MV-4-11 (cell line): ENCODE results near the gene RPAP3.

Experiments used
- DNase-seq: peaks from one replicate; lab custom pipeline; 2025; lab: John Stamatoyannopoulos, UW

Gene RPAP3

GRCh38 chr12:47721431-47721973 is 15.7 kb upstream of the RPAP3 start:
- DNase-seq, result peak; percentile 92

- DNase-seq, result no peak
Measured at GRCh38 chr12:47718531-47718930, 12.7 kb upstream of the RPAP3 start.

GRCh38 chr12:47717443-47718193 is 11.8 kb upstream of the RPAP3 start:
- DNase-seq, result peak; percentile 71

GRCh38 chr12:47717046-47717442 is 11.2 kb upstream of the RPAP3 start:
- no peak for DNase-seq

DNA sequence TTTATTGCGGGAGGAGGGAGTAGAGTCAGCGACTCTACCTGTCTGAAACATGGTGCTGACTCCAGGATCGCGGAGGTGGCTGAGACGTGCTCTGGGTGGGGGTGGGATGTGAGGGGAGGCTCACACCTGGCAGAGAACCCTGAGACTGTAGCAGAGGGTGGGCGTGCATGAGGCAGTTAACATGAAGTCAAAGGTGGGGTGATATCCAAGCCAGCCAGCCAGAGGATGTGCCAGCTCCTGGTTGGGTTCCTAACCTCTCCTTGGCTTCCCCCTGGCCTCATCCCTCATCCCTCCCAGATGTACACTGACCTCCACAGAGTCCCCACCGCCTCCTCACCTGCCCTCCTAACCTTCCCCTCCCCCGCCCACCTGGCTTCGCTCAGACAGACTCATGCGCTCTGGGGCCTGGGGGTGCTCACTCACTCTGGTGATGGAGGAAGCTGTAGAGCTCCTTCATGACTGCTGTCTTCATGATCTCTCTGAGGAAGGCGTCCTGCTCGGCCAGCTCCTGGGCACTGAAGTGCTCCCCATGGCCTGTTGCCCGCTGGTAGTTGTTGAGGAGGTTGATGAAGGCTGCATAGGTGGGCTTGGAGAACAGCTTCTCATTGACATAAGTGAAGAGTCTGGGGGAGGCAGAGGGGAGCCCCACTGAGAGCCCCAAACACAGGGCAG is 10.2 kb upstream of the RPAP3 start:
- no peak for DNase-seq

GRCh38 chr12:47715393-47715876 is 9.6 kb upstream of the RPAP3 start:
- DNase-seq, result peak; percentile 76

DNA sequence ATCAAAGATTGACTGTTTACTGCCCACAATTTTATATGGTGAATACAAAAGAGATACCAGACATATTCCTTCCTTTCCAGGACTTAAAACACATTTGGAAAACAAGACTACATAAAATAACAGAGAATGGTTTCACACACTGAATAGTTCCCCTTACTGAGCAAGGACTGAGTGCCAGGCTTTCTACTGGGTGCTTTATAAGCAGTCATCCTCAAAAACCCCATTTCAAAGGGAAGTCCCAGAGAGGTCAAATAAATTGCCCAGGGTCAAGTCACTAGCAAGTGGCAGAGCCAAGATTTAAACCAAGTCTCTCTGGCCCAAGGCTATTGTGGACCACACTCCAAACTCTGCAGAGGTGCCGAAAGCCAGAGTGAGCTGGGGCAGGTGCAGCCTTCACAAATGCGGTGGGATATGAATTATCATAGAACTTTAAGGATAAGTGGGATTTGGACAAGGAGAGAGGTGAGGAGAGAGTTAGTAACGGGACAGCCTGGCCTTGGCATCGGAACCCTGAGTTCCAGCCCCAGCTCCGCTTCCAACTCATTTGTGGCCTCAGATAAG is 9.1 kb upstream of the RPAP3 start:
- DNase-seq, result no peak

DNA sequence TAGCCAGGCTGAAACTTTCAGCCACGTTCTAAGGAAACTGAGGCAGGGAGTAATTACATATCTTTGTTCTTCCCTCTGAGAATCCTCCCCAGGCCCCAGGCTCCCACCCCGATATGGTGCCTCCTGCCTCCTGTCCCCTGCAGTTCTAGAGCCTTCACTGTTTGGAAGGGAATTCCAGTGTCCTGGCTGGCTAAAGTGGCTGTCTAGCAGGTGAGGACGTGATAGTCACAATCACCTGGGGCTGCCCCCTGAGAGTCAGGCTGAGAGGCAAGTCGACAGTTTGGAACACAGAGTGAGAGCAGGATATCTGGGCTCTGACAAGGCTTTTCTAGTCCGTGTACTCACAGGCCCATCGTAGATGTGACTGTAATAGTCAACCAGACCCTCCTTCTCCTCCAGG is 6.3 kb upstream of the RPAP3 start:
- no peak for DNase-seq

- DNase-seq, result no peak
Measured at GRCh38 chr12:47711448-47711847, 5.6 kb upstream of the RPAP3 start.

GRCh38 chr12:47710278-47710677 is 4.4 kb upstream of the RPAP3 start:
- DNase-seq, result peak; percentile 9

DNA sequence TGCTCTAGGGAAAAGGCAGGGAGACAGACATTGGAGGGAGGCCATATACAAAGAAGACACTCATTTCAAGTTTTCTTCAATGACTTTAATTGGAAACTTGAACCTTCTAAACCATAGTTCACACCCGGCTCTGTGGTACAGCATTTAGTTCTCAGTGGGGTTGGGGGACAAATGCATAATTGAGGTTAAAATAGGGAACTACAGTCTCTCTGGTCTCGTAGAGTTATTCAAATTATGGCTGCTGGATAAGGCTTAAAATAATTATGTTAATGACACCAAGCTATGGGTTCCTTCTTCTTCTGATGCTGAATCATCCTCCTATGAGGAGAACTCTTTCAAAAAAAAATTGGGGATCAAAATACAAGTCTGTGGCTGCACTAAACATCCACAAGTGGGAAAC is 3.8 kb upstream of the RPAP3 start:
- peak; percentile 76 for DNase-seq

DNA sequence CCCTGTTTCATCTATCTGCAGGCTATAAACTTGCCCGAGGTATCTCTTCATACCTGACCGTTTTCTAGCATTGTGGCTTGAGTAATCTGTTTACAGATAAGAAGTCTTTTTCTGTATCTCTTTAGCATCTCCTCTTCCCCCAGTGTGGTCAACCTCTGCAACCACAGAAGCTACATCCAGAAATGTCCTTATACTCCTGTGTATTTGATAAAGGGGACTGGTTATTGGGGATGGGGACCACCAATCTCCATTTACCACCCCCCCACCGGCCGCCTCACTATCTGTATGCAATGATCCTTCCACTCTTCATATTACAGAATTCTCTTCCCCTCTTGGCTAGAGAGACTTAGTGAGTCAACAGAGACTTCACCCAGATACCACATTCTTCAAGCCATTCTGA is 3.4 kb upstream of the RPAP3 start:
- no peak for DNase-seq

DNA sequence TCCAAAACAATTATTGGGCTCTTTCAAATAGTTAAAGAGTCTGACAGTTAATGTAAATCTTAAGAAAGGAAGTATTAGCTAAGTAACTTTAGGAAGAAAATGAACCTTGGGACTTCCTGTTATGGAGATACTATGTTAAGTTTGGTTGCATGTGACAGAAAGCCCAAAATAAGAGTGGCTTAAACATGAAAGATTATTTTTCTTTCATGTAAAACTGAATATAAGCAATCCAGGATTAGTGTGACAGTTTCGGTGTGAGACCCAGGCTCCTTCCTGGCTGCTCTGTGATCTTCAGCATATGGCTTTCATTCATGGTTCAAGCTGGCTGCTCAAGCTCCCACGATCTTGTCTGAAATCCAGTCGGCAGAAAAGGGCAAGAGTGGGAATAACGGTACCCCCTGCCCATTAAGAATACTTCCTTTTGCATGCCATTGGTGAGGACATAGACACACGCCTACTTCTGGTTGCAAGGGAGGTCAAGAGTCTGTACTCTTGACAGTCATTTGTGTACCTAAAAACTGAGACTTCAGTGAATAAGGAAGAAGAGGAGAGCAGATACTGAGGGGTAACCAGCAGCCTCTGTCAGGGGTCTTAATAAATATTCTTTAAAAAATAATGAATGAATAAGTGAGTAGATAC is 2.2 kb upstream of the RPAP3 start:
- peak; percentile 49 for DNase-seq

DNA sequence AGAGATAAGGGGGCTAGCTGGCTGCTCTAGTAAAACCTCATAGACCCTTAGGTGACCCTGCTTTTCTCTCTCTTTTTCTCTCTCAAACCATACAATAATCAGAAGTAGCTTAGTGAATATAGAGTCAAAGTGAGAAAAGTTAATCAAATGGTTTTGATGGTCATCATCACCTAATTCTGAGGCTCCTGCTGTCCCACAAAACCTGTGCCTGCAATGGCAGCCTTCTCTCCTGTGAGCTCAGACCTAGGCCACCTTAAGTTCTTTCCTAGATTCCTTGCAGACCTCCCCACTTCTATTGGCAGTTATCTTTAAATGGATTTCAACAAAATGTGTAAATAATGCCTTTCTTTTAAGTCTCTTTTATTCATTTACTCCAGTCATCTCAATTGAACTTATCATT is 1.5 kb upstream of the RPAP3 start:
- no peak for DNase-seq

GRCh38 chr12:47705229-47705565 is 633 bp downstream of the RPAP3 start:
- DNase-seq, result no peak

- DNase-seq, result no peak
Measured at GRCh38 chr12:47704719-47705118, 1.1 kb downstream of the RPAP3 start.

DNA sequence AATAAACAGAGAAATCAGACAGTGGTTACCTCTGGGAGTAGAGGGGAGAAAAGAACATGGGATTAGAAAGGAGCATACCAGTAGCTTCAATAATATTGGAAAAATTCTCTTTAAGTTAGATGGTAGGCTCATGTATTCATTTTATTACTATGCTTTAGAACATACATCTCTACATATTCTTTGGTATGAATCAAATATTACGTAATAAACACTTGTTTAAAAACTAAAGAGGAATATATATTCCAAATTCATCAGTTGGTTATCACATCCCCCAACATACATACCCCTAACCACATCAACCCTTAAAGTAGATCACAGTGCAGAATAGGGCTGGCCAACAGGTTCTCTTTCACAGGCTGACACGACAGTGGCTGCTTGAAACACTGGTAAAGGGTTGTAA is 5.6 kb downstream of the RPAP3 start:
- DNase-seq, result no peak

- no peak for DNase-seq
Measured at GRCh38 chr12:47698631-47699030, 7.2 kb downstream of the RPAP3 start.

- peak; percentile 81 for DNase-seq
Measured at GRCh38 chr12:47698055-47698454, 7.8 kb downstream of the RPAP3 start.

DNA sequence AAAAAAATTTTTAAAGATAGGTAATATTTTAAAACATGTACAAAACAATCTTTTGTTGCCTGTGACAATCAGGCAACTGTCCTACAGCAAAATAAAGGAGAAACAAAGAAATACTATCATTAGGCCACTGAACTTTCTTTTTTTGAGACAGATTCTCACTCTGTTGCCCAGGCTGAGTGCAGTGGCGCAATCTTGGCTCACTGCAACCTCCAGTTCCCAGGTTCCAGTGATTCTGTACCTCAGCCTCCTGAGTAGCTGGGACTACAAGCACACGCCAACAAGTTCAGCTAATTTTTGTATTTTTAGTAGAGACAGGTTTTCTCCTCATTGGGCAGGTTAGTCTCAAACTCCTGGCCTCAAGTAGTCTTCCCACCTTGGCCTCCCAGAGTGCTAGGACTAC is 16.6 kb downstream of the RPAP3 start:
- DNase-seq, result no peak

GRCh38 chr12:47687636-47688035 is 18.2 kb downstream of the RPAP3 start:
- no peak for DNase-seq

DNA sequence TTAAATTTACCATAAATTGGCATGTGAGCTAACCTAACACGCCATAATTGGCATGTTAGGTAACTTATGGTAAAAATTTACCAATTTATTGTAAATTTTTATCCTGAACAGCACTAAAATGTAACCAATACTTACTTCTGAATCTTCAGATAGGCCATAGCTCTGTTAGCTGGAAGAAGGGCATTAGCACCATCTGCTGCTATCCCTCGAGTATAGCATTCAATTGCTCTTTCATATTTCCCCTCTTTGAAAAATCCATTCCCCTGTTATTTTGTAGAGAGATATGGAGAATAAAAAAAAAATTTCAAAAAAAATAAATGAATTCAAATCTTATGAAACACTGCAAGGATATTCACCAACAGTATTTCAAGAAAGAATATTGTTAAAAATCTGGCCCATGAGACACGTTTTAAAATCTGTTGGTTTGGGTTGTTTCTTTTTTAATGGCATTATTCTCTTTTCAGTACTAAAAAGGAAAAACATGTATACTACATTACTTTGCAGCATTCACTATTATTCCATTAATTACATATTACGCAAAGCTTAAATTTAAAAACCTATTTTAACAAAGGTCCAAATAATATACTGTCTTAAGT is 19.1 kb downstream of the RPAP3 start:
- peak; percentile 38 for DNase-seq
